ENCODE results near the gene RAD18.

- no peak for TF ChIP-seq CTCF (IDR thresholded peaks at IDR 0.05; ENCODE audit: low read length)
- TF ChIP-seq EZH2 (IDR thresholded peaks at IDR 0.05; ENCODE audit: borderline replicate concordance, low read length) = no peak
Measured at GRCh38 chr3:8851703-8852102, 111.6 kb downstream of the RAD18 start.

All from OCI-LY1 (cell line).